Fibroblast of villous mesenchyme (primary cell): Measurements from ENCODE around the gene COX6B2. TPM values are rescaled to one million over a fixed set of nuclear protein-coding genes. Genes with fewer than 3 reads are reported as not detected.

Source experiments
- DNase-seq: peaks from one replicate; pipeline ENCODE4 v3.0.0-alpha.2; 2010; ENCODE audit warnings: low read depth
- H3K4me3 ChIP-seq: 2 replicates; pipeline ENCODE4 v1.5.1; 2011; ENCODE audit warnings: low read depth, mild to moderate bottlenecking, low read length
- total RNA-seq: library from RNA; depleted of rRNA; stranded (reverse); fragments of >200 nt; gene quantifications from 2 replicates; pipeline ENCODE4 v1.2.3, GENCODE V29; 2012
- TF ChIP-seq, protein P1 (sequence below): IDR thresholded peaks from 2 replicates; pipeline ENCODE4 v1.5.1; 2012; ENCODE audit warnings: low read depth, mild to moderate bottlenecking, low read length; ENCODE audit not compliant: insufficient read depth

COX6B2 gene
- total RNA-seq, 1 donor = under 0.01 TPM

DNA sequence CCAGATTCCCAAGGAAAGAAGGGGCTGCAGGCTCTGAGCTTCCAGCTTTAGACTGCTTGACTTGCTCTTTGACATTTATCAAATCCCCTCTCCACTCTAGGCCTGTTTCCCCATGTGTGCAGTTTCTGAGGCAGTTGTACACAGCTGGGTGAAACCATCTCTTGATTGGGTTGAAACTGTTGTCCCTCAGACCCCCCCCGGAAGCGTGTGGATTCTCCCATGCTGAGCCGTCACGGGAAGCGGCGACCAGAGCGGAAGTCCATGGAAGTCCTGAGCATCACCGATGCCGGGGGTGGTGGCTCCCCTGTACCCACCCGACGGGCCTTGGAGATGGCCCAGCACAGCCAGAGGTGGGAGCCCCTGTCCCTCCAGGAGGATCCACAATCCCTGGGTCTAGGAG is 51.0 kb downstream of the COX6B2 start:
- TF ChIP-seq, protein P1, sequence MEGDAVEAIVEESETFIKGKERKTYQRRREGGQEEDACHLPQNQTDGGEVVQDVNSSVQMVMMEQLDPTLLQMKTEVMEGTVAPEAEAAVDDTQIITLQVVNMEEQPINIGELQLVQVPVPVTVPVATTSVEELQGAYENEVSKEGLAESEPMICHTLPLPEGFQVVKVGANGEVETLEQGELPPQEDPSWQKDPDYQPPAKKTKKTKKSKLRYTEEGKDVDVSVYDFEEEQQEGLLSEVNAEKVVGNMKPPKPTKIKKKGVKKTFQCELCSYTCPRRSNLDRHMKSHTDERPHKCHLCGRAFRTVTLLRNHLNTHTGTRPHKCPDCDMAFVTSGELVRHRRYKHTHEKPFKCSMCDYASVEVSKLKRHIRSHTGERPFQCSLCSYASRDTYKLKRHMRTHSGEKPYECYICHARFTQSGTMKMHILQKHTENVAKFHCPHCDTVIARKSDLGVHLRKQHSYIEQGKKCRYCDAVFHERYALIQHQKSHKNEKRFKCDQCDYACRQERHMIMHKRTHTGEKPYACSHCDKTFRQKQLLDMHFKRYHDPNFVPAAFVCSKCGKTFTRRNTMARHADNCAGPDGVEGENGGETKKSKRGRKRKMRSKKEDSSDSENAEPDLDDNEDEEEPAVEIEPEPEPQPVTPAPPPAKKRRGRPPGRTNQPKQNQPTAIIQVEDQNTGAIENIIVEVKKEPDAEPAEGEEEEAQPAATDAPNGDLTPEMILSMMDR = no peak
- no peak overlapping the region for H3K4me3 ChIP-seq
- DNase-seq = no peak

DNA sequence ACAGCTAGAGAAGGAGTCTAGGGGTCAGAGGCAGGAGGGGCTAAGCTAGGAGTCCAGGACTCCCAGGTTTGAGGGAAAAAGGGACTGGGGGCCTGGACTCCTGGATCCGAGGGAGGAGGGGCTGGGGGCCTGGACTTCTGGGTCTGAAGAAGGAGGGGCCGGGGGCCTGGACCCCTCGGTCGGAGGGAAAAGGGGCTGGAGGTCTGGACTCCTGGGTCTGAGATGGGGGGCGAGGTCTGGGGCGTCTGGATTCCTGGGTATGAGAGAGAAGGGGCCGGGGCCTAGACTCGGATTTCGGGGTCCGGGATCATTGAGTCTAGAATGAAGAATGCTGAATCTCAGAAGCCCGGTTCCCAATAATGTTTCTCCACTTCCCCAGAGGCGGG is 52.2 kb downstream of the COX6B2 start:
- H3K4me3 ChIP-seq = peak overlapping the region; percentile 45
- TF ChIP-seq, protein P1 = no peak
- DNase-seq = no peak

DNA sequence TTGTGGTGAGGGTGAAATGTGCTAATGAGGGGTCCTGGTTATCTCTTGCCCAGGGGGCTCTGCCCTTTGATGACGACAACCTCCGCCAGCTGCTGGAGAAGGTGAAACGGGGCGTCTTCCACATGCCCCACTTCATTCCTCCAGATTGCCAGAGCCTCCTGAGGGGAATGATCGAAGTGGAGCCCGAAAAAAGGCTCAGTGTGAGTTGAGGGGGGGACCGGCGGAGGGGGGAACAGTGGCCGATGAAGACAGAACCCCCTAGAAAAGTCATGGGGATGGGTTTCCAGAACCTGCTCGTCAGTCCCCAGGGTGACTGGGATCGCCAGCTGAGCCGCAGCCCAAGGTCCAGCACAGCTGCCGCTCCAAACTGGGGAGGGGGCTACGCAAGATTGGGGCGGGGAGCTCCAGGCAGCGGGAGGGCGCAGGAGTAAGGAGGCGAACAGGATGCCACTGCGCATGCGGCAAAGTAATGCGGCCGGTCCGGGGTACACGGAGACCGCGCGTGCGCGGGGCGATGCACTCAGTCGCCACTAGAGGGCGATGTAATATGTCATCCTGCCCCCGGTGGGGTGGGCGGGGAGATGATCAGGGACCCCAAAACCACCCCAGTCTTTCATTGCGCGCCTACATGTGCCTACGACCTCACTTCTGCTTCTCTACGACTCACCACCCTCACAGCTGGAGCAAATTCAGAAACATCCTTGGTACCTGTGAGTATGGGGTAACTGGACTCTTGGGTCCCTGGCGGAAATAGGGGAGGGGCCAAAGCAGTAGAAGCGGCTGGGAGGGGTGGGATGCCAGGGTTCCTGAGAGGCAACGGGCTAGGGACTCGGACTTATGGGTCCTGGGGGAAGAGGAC is 52.8 kb downstream of the COX6B2 start:
- peak overlapping the region; percentile 45 for H3K4me3 ChIP-seq
- TF ChIP-seq, protein P1 = peak; percentile 85
- peak; percentile 73 for DNase-seq

DNA sequence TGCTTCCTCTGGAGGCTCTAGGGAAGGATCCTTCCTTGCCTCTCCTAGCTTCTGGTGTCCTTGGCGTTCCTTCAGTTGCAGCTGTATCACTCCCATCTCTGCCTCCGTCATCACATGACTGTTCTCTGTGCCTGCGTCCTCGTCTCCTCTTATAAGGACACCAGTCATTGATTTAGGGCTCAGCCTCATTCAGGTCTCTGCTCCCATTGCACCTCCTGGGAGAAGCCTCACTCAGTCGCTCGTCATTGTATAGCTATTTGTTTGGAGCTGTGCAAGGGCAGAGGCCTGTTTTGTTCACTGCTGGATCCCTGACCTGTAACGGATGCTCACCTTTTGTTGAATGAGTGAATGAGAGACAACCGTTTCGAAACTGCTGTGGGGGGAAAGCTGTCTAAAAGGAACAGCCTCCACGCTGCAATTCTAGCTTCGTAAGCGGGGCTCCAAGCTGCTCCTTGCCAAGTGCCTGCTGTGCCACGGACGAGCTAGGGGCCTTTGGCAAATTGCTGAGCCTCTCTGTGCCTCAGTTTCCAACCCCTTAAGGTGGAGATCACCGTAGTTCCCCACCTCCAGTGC is 53.5 kb downstream of the COX6B2 start:
- no peak overlapping the region for H3K4me3 ChIP-seq
- no peak for DNase-seq
- TF ChIP-seq, protein P1 = no peak

DNA sequence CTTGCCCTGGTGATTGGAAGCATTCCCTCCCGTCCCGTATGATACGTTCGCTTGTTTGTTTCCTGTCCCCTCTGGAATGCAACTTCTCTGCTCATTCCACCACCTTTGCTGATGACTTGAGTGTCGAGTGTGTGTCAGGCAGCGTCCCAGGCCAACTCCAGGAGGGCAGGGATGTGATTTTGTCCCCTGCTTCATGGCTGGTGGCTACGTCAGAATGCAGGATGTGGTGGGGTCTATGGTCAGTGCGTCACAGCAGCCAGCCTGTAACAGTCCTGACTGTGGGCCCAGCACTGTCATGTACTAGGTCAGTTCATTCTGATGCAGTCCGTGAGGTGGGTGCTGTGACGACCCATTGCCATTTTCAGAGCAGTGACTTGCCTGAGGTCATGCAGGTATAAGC is 54.5 kb downstream of the COX6B2 start:
- no peak for DNase-seq
- TF ChIP-seq, protein P1 = no peak
- H3K4me3 ChIP-seq = no peak overlapping the region

Other genes starting within 250 kb of the COX6B2 start
- gene PPP1R12C, start 237.1 kb downstream of the COX6B2 start, total RNA-seq = 49.7 and 69.9 TPM in 2 replicates
- gene TNNT1, start 205.5 kb downstream of the COX6B2 start, total RNA-seq = under 0.01 and 0.64 TPM in 2 replicates
- not detected in 2 replicates for gene TNNI3, start 197.0 kb downstream of the COX6B2 start, total RNA-seq
- gene DNAAF3, start 188.1 kb downstream of the COX6B2 start, total RNA-seq = under 0.01 TPM in 1 of 2 replicates, not detected in the other
- under 0.01 and 0.86 TPM in 2 replicates for gene SYT5, start 174.4 kb downstream of the COX6B2 start, total RNA-seq
- 3.9 and 7.1 TPM in 2 replicates for gene PTPRH, start 145.2 kb downstream of the COX6B2 start, total RNA-seq
- gene TMEM86B, start 126.0 kb downstream of the COX6B2 start, total RNA-seq = 1.6 and 1.7 TPM in 2 replicates
- gene PPP6R1, start 95.7 kb downstream of the COX6B2 start, total RNA-seq = 35.1 and 38.9 TPM in 2 replicates
- gene HSPBP1, start 74.6 kb downstream of the COX6B2 start, total RNA-seq = 25.0 and 31.9 TPM in 2 replicates
- 5.6 and 6.1 TPM in 2 replicates for gene BRSK1, start 70.7 kb downstream of the COX6B2 start, total RNA-seq
- not detected in 2 replicates for gene TMEM150B, start 29.4 kb downstream of the COX6B2 start, total RNA-seq
- 6.9 and 8.7 TPM in 2 replicates for gene KMT5C, start 14.8 kb downstream of the COX6B2 start, total RNA-seq
- not detected in 2 replicates for gene GARIN5B, start 8.5 kb upstream of the COX6B2 start, total RNA-seq
- 3.0 and 5.2 TPM in 2 replicates for gene IL11, start 15.7 kb upstream of the COX6B2 start, total RNA-seq
- not detected in 2 replicates for gene TMEM190, start 22.1 kb upstream of the COX6B2 start, total RNA-seq
- gene TMEM238, start 29.6 kb upstream of the COX6B2 start, total RNA-seq = not detected in 2 replicates
- gene RPL28, start 31.2 kb upstream of the COX6B2 start, total RNA-seq = 124 and 164 TPM in 2 replicates
- 108 and 155 TPM in 2 replicates for gene UBE2S, start 53.1 kb upstream of the COX6B2 start, total RNA-seq
- gene SHISA7, start 88.6 kb upstream of the COX6B2 start, total RNA-seq = not detected in 2 replicates
- gene ISOC2, start 106.9 kb upstream of the COX6B2 start, total RNA-seq = 57.9 and 74.4 TPM in 2 replicates
- not detected in 2 replicates for gene C19orf85, start 110.0 kb upstream of the COX6B2 start, total RNA-seq
- gene ZNF628, start 121.9 kb upstream of the COX6B2 start, total RNA-seq = 0.86 and 2.6 TPM in 2 replicates
- gene NAT14, start 130.5 kb upstream of the COX6B2 start, total RNA-seq = 18.1 and 20.3 TPM in 2 replicates
- 21.2 and 23.2 TPM in 2 replicates for gene SSC5D, start 133.7 kb upstream of the COX6B2 start, total RNA-seq
- not detected in 2 replicates for gene SBK2, start 182.4 kb upstream of the COX6B2 start, total RNA-seq
- under 0.01 TPM in 2 replicates for gene SBK3, start 190.8 kb upstream of the COX6B2 start, total RNA-seq
- 5.6 and 7.7 TPM in 2 replicates for gene ZNF579, start 226.1 kb upstream of the COX6B2 start, total RNA-seq
- 4.3 and 5.2 TPM in 2 replicates for gene FIZ1, start 244.8 kb upstream of the COX6B2 start, total RNA-seq
- gene ZNF524, start 245.6 kb upstream of the COX6B2 start, total RNA-seq = 4.7 and 6.4 TPM in 2 replicates